HG03060 (cell line): ENCODE measurements around the gene EFHC1.

ENCODE experiments used
- ATAC-seq: cut with Tn5 transposase; IDR thresholded peaks from one replicate; pipeline ENCODE4 v1.9.1; 2021; ENCODE audit warnings: low read depth, moderate number of reproducible peaks; ENCODE audit not compliant: unreplicated experiment

EFHC1 gene

GRCh38 chr6:52536424-52536916, 116.3 kb downstream of the EFHC1 start:
- ATAC-seq, result no peak

GRCh38 chr6:52537001-52537753, 117.0 kb downstream of the EFHC1 start:
- peak; percentile 63 for ATAC-seq

- ATAC-seq, result no peak
Measured at GRCh38 chr6:52538252-52538900, 118.2 kb downstream of the EFHC1 start.

GRCh38 chr6:52538901-52539354, 118.8 kb downstream of the EFHC1 start:
- no peak for ATAC-seq

- no peak for ATAC-seq
Measured at GRCh38 chr6:52539607-52540006, 119.5 kb downstream of the EFHC1 start.

- no peak for ATAC-seq
Measured at GRCh38 chr6:52540286-52540902, 120.3 kb downstream of the EFHC1 start.

- no peak for ATAC-seq
Measured at GRCh38 chr6:52541135-52541534, 121.0 kb downstream of the EFHC1 start.

GRCh38 chr6:52543262-52543661, 123.1 kb downstream of the EFHC1 start:
- no peak for ATAC-seq

- no peak for ATAC-seq
Measured at GRCh38 chr6:52543729-52544601, 123.8 kb downstream of the EFHC1 start.

- ATAC-seq, result no peak
Measured at GRCh38 chr6:52544602-52545405, 124.7 kb downstream of the EFHC1 start.

- ATAC-seq, result no peak
Measured at GRCh38 chr6:52545406-52546119, 125.4 kb downstream of the EFHC1 start.

GRCh38 chr6:52546192-52546591, 126.0 kb downstream of the EFHC1 start:
- no peak for ATAC-seq

- ATAC-seq, result peak; percentile 51
Measured at GRCh38 chr6:52546678-52547077, 126.5 kb downstream of the EFHC1 start.

GRCh38 chr6:52547647-52548352, 127.7 kb downstream of the EFHC1 start:
- no peak for ATAC-seq

GRCh38 chr6:52548353-52548713, 128.2 kb downstream of the EFHC1 start:
- ATAC-seq, result no peak

- ATAC-seq, result no peak
Measured at GRCh38 chr6:52548999-52549398, 128.9 kb downstream of the EFHC1 start.

- ATAC-seq, result no peak
Measured at GRCh38 chr6:52549428-52549827, 129.3 kb downstream of the EFHC1 start.

- no peak for ATAC-seq
Measured at GRCh38 chr6:52550014-52550575, 130.0 kb downstream of the EFHC1 start.
